ENCODE measurements around the gene TM4SF1. TPM values are rescaled to one million over a fixed set of nuclear protein-coding genes. Genes with fewer than 3 reads are reported as not detected.

Gene TM4SF1
- total and polyA plus RNA-seq, 2 donors (not counting 1 experiment from before 2014, with no cell fraction given) = not detected

DNA sequence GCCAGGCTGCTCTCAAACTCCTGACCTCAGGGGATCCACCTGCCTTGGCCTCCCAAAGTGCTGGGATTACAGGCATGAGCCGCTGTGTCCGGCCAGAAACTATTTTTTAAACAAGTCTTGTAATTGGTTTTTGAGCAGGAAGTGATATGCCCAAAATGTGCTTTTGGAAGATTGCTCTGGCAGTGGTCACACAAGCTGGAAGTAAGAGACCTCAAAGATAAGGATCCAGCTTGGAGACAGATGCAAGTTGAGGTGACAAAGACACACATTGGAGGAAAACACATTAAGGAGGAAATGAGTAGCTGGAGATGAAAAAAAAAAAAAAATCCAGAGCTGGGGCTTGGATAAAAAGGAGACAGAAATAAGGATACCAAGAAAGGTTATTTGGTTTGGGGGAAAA, 50.3 kb downstream of the TM4SF1 start:
- Histone ChIP-seq H3K4me1 (ENCODE audit: control insufficient read depth in 2 of 2, insufficient read depth in 2 of 2, low read length in 2 of 2) (no peaks in the 10 kb centered on the region), H4K20me1 (ENCODE audit: control insufficient read depth, insufficient read depth, low read length, poor library complexity, severe bottlenecking) (no peaks in the 10 kb centered on the region), H3K4me2 (replicated peaks; ENCODE audit: low read depth, low read length, poor library complexity, severe bottlenecking) (no peak overlapping the region), H3K4me3 (ENCODE audit: control extremely low read depth in 1 of 5, extremely low read depth in 1 of 5, insufficient read depth in 1 of 5, low read depth in 2 of 5, low read length in 4 of 5) (no peak overlapping the region), H3K79me2 (ENCODE audit: control insufficient read depth, insufficient read depth, low read length) (no peaks in the 10 kb centered on the region), H2AFZ (ENCODE audit: insufficient read depth, low read depth, low read length, poor library complexity, severe bottlenecking) (no peak overlapping the region), H3K27me3 (replicated peaks in 1 of 4; ENCODE audit: control extremely low read depth in 1 of 4, control insufficient read depth in 3 of 4, insufficient read depth in 4 of 4, low read length in 3 of 4) (peaks cover 0 to 2% (median 0%) of the 10 kb centered on the region in 4 experiments), H3K36me3 (replicated peaks in 1 of 2; ENCODE audit: control extremely low read depth in 1 of 2, control insufficient read depth in 1 of 2, extremely low read depth in 1 of 2, insufficient read depth in 2 of 2, low read length in 1 of 2) (no peaks in the 10 kb centered on the region), H3K9me3 (ENCODE audit: control extremely low read depth in 1 of 3, control insufficient read depth in 2 of 3, insufficient read depth in 1 of 3, low read length in 2 of 3) (no peaks in the 10 kb centered on the region), H3K27ac (ENCODE audit: low read length in 2 of 2) (no peak overlapping the region), H3K9ac (ENCODE audit: low read length) (no peak overlapping the region)
- ATAC-seq (ENCODE audit: low read depth) (no peak), DNase-seq (no peak)
- ChIA-PET POLR2A (no interaction called here), CTCF (no interaction called here)
- 74% methylated on average over 2 of the region's 2 CpGs for WGBS (ENCODE audit: insufficient coverage)
- no peak overlapping the region for H3K4me3 Mint-ChIP-seq
- H3K27me3 Mint-ChIP-seq = peaks cover 26% of the 10 kb centered on the region
- no peaks in the 10 kb centered on the region for H3K9me3 Mint-ChIP-seq (ENCODE audit: insufficient read depth)
- H3K27ac Mint-ChIP-seq = no peak overlapping the region
- intact Hi-C loops (cut with micrococcal nuclease) = no loop called here
- no peak for TF ChIP-seq EZH2 (IDR thresholded peaks at IDR 0.05; ENCODE audit: borderline replicate concordance, insufficient read depth, low read depth, low read length, poor library complexity, severe bottlenecking)
- TF ChIP-seq, protein P1, sequence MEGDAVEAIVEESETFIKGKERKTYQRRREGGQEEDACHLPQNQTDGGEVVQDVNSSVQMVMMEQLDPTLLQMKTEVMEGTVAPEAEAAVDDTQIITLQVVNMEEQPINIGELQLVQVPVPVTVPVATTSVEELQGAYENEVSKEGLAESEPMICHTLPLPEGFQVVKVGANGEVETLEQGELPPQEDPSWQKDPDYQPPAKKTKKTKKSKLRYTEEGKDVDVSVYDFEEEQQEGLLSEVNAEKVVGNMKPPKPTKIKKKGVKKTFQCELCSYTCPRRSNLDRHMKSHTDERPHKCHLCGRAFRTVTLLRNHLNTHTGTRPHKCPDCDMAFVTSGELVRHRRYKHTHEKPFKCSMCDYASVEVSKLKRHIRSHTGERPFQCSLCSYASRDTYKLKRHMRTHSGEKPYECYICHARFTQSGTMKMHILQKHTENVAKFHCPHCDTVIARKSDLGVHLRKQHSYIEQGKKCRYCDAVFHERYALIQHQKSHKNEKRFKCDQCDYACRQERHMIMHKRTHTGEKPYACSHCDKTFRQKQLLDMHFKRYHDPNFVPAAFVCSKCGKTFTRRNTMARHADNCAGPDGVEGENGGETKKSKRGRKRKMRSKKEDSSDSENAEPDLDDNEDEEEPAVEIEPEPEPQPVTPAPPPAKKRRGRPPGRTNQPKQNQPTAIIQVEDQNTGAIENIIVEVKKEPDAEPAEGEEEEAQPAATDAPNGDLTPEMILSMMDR (IDR thresholded peaks at IDR 0.05) = no peak
- H3K4me1 Mint-ChIP-seq = no peaks in the 10 kb centered on the region

DNA sequence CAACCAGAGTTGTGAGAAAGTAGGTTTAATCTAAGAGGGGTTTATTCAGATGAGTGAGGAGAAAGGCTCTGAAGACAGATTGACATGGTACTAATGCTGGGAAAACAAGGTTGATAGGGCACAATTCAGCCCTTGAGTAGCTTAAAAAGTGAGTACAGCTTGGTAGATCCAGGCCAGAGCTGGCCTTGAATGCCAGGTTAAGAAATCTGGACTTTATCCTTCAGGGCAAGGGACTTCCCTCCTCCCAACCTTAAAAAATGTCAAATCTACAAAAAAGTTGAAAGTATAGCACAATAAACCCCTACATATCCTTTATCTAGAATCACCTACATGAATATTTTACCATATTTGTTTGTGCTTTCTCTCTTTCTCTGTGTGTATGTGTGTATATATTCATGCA, 51.9 kb downstream of the TM4SF1 start:
- Histone ChIP-seq H3K27ac (ENCODE audit: low read length in 2 of 2) (no peak overlapping the region), H2AFZ (ENCODE audit: insufficient read depth, low read depth, low read length, poor library complexity, severe bottlenecking) (no peak overlapping the region), H3K4me3 (ENCODE audit: control extremely low read depth in 1 of 5, extremely low read depth in 1 of 5, insufficient read depth in 1 of 5, low read depth in 2 of 5, low read length in 4 of 5) (no peak overlapping the region), H3K79me2 (ENCODE audit: control insufficient read depth, insufficient read depth, low read length) (no peaks in the 10 kb centered on the region), H4K20me1 (ENCODE audit: control insufficient read depth, insufficient read depth, low read length, poor library complexity, severe bottlenecking) (no peaks in the 10 kb centered on the region), H3K4me2 (replicated peaks; ENCODE audit: low read depth, low read length, poor library complexity, severe bottlenecking) (no peak overlapping the region), H3K9ac (ENCODE audit: low read length) (no peak overlapping the region), H3K9me3 (ENCODE audit: control extremely low read depth in 1 of 3, control insufficient read depth in 2 of 3, insufficient read depth in 1 of 3, low read length in 2 of 3) (no peaks in the 10 kb centered on the region), H3K27me3 (replicated peaks in 1 of 4; ENCODE audit: control extremely low read depth in 1 of 4, control insufficient read depth in 3 of 4, insufficient read depth in 4 of 4, low read length in 3 of 4) (peaks cover 0 to 2% (median 0%) of the 10 kb centered on the region in 4 experiments), H3K4me1 (ENCODE audit: control insufficient read depth in 2 of 2, insufficient read depth in 2 of 2, low read length in 2 of 2) (no peaks in the 10 kb centered on the region), H3K36me3 (replicated peaks in 1 of 2; ENCODE audit: control extremely low read depth in 1 of 2, control insufficient read depth in 1 of 2, extremely low read depth in 1 of 2, insufficient read depth in 2 of 2, low read length in 1 of 2) (no peaks in the 10 kb centered on the region)
- ATAC-seq (ENCODE audit: low read depth) (no peak), DNase-seq (no peak)
- Mint-ChIP-seq H3K27me3 (peaks cover 26% of the 10 kb centered on the region), H3K4me3 (no peak overlapping the region), H3K9me3 (ENCODE audit: insufficient read depth) (no peaks in the 10 kb centered on the region), H3K27ac (no peak overlapping the region), H3K4me1 (no peaks in the 10 kb centered on the region)
- TF ChIP-seq, protein P1 (IDR thresholded peaks at IDR 0.05) = no peak
- no peak for TF ChIP-seq EZH2 (IDR thresholded peaks at IDR 0.05; ENCODE audit: borderline replicate concordance, insufficient read depth, low read depth, low read length, poor library complexity, severe bottlenecking)
- POLR2A ChIA-PET = no interaction called here
- intact Hi-C loops (cut with micrococcal nuclease) = no loop called here
- CTCF ChIA-PET = no interaction called here

Measured in B cell (primary cell).